Measurements from ENCODE around the gene ACACA. TPM values are rescaled to one million over a fixed set of nuclear protein-coding genes. Genes with fewer than 3 reads are reported as not detected.

Gene ACACA
- total and polyA plus RNA-seq, 2 donors (not counting 3 experiments of a cell fraction or from before 2014, with no cell fraction given), result 55.3 to 124 TPM

- intact Hi-C loops (cut with micrococcal nuclease) (no loop called here), dilution Hi-C loops (cut with MboI; ENCODE audit: extremely low pct_ligation_motif_present, low sequenced_read_pairs) (loop anchor here (25.0 kb wide), 1 partner anchor 405 kb away; no protein-coding TSS in a partner anchor)
- no peak for FAIRE-seq
- Histone ChIP-seq H3K9me1 (replicated peaks; ENCODE audit: control insufficient read depth, extremely low read depth, insufficient read depth, low read length) (no peaks in the 10 kb centered on the region), H3K4me2 (ENCODE audit: insufficient read depth, low read length) (no peak overlapping the region), H3K27me3 (ENCODE audit: control insufficient read depth in 2 of 2, insufficient read depth in 2 of 2, low read length in 2 of 2) (peaks cover 16 to 26% of the 10 kb centered on the region in 2 experiments), H3K79me2 (ENCODE audit: control insufficient read depth, insufficient read depth, low read length) (no peaks in the 10 kb centered on the region), H3K27ac (ENCODE audit: insufficient read depth, low read depth, low read length) (no peak overlapping the region), H3K4me1 (ENCODE audit: control insufficient read depth, extremely low read depth, insufficient read depth, low read length) (peaks cover 3% of the 10 kb centered on the region), H3K9me3 (replicated peaks; ENCODE audit: control insufficient read depth, insufficient read depth, low read length) (no peaks in the 10 kb centered on the region), H2AFZ (ENCODE audit: low read depth, low read length) (no peak overlapping the region), H3K9ac (replicated peaks; ENCODE audit: extremely low read depth, insufficient read depth, low read length) (no peak overlapping the region), H3K36me3 (ENCODE audit: control insufficient read depth in 2 of 2, extremely low read depth in 1 of 2, insufficient read depth in 2 of 2, low read length in 2 of 2) (no peaks in the 10 kb centered on the region), H4K20me1 (replicated peaks; ENCODE audit: control insufficient read depth, extremely low read depth, insufficient read depth, low read length) (no peaks in the 10 kb centered on the region), H3K4me3 (replicated peaks in 1 of 3; ENCODE audit: insufficient read depth in 1 of 3, low read depth in 1 of 3, low read length in 3 of 3) (no peak overlapping the region)
- DNase-seq (ENCODE audit: low read depth, low spot score), result peak; percentile 72
- ChIA-PET CTCF (interaction anchor here (1.5 to 2.1 kb wide), 4 partner anchors 12 to 172 kb away, joined by 6 to 10 read pairs (median 8); no protein-coding TSS in a partner anchor), POLR2A (no interaction called here)
- TF ChIP-seq FOS (IDR thresholded peaks at IDR 0.05; ENCODE audit: borderline replicate concordance, insufficient read depth, low read length) (peak; percentile 58), POLR2A (IDR thresholded peaks at IDR 0.05; ENCODE audit: low read depth, low read length) (no peak), CTCF (IDR thresholded peaks at IDR 0.05; ENCODE audit: extremely low read depth in 1 of 2, insufficient read depth in 1 of 2, low read depth in 1 of 2, low read length in 2 of 2) (no peak), JUN (IDR thresholded peaks at IDR 0.05; ENCODE audit: borderline replicate concordance, insufficient read depth, insufficient read length, low read depth) (peak; percentile 47)
- BruUV-seq (replicated peaks), result no TSS peak
Observed at GRCh38 chr17:37067555-37068111, 339.0 kb downstream of the ACACA start.

All from endothelial cell of umbilical vein (primary cell).